Neural progenitor cell (in vitro differentiated cells): ENCODE data around the gene DCLRE1A. TPM values are rescaled to one million over a fixed set of nuclear protein-coding genes. Genes with fewer than 3 reads are reported as not detected.

Experiments
- DNase-seq: peaks from one replicate; pipeline ENCODE4 v3.0.0-alpha.2; 2016; ENCODE audit warnings: low spot score
- H2AFZ ChIP-seq: fragments of 200-600 bp; sonication (generic); replicated peaks from 2 replicates; pipeline ENCODE4 v1.6.1; 2016; ENCODE audit warnings: antibody characterized with exemption
- H3F3A ChIP-seq: fragments of 200-600 bp; sonication (generic); 2 replicates; pipeline ENCODE4 v1.6.1; 2016; ENCODE audit warnings: antibody characterized with exemption, low read depth
- H3K27ac ChIP-seq: fragments of 200-600 bp; sonication (generic); 2 replicates; pipeline ENCODE4 v1.5.1; 2016; ENCODE audit warnings: mild to moderate bottlenecking
- H3K27me3 ChIP-seq: fragments of 200-600 bp; sonication (generic); 2 replicates; pipeline ENCODE4 v1.6.1; 2016; ENCODE audit warnings: mild to moderate bottlenecking, moderate library complexity
- H3K36me3 ChIP-seq: fragments of 200-600 bp; sonication (generic); 2 replicates; pipeline ENCODE4 v1.5.1; 2016
- H3K4me1 ChIP-seq: fragments of 200-600 bp; sonication (generic); 2 replicates; pipeline ENCODE4 v1.6.1; 2016; ENCODE audit warnings: mixed run types
- H3K4me2 ChIP-seq: fragments of 200-600 bp; sonication (generic); 2 replicates; pipeline ENCODE4 v1.6.1; 2016
- H3K4me3 ChIP-seq: fragments of 200-600 bp; sonication (generic); 2 replicates; pipeline ENCODE4 v1.5.1; 2016
- H3K79me2 ChIP-seq: fragments of 200-600 bp; sonication (generic); 2 replicates; pipeline ENCODE4 v1.6.1; 2016; ENCODE audit warnings: low read depth
- H3K9ac ChIP-seq: fragments of 200-600 bp; sonication (generic); 2 replicates; pipeline ENCODE4 v1.6.1; 2016
- H3K9me3 ChIP-seq: fragments of 200-600 bp; sonication (generic); 2 replicates; pipeline ENCODE4 v1.5.1; 2016; ENCODE audit warnings: low read depth
- H4K20me1 ChIP-seq: fragments of 200-600 bp; sonication (generic); 2 replicates; pipeline ENCODE4 v1.6.1; 2016; ENCODE audit warnings: low read depth
- H3K27ac Mint-ChIP-seq: 3 replicates; pipeline ENCODE4 v1.8.0; 2021; ENCODE audit warnings: mixed read lengths
- H3K27me3 Mint-ChIP-seq: 2 replicates; pipeline ENCODE4 v1.8.0; 2022; ENCODE audit warnings: low read depth, mild to moderate bottlenecking, inconsistent platforms, moderate library complexity, mixed read lengths; ENCODE audit not compliant: insufficient read depth
- H3K36me3 Mint-ChIP-seq: 3 replicates; pipeline ENCODE4 v1.8.0; 2021; ENCODE audit warnings: mixed read lengths
- H3K4me1 Mint-ChIP-seq: 3 replicates; pipeline ENCODE4 v1.8.0; 2021; ENCODE audit warnings: mixed read lengths
- H3K4me3 Mint-ChIP-seq: 3 replicates; pipeline ENCODE4 v1.8.0; 2021; ENCODE audit warnings: mild to moderate bottlenecking, moderate library complexity, mixed read lengths
- H3K9me3 Mint-ChIP-seq: 3 replicates; pipeline ENCODE4 v1.8.0; 2020; ENCODE audit warnings: mixed read lengths
- CTCF ChIP-seq: fragments of 200-600 bp; sonication (generic); IDR thresholded peaks from 2 replicates; pipeline ENCODE4 v1.5.1; 2017; ENCODE audit warnings: antibody characterized with exemption, mild to moderate bottlenecking
- EZH2 ChIP-seq: fragments of 200-600 bp; sonication (generic); IDR thresholded peaks from 2 replicates; pipeline ENCODE4 v1.6.1; 2017; ENCODE audit warnings: antibody characterized with exemption, mild to moderate bottlenecking, moderate library complexity
- EZH2phosphoT487 ChIP-seq: fragments of 200-600 bp; sonication (generic); IDR thresholded peaks from 2 replicates; pipeline ENCODE4 v1.6.1; 2017; ENCODE audit warnings: antibody characterized with exemption
- total RNA-seq: library from RNA; depleted of rRNA; stranded (reverse); fragments of >200 nt; gene quantifications from 2 replicates; pipeline ENCODE4 v1.2.3, GENCODE V29; 2015; ENCODE audit warnings: low replicate concordance

The DCLRE1A gene
- total RNA-seq, 1 donor from 2014 or later, result 35.9 TPM

- no peaks in the 10 kb centered on the region for H3K4me1 Mint-ChIP-seq
- Histone ChIP-seq H3K9ac (no peak overlapping the region), H3K36me3 (peaks cover 19% of the 10 kb centered on the region), H3K27me3 (no peaks in the 10 kb centered on the region), H3K79me2 (peaks cover 73% of the 10 kb centered on the region), H3K9me3 (no peaks in the 10 kb centered on the region), H4K20me1 (peaks cover 23% of the 10 kb centered on the region), H3K4me3 (no peak overlapping the region), H3F3A (no peaks in the 10 kb centered on the region), H3K27ac (no peak overlapping the region), H3K4me1 (no peaks in the 10 kb centered on the region), H3K4me2 (no peak overlapping the region), H2AFZ (no peak overlapping the region)
- no peaks in the 10 kb centered on the region for H3K27me3 Mint-ChIP-seq
- no peak for DNase-seq
- peaks cover 17% of the 10 kb centered on the region for H3K9me3 Mint-ChIP-seq
- no peak for TF ChIP-seq CTCF
- no peak for TF ChIP-seq EZH2
- TF ChIP-seq EZH2phosphoT487, result no peak
- H3K27ac Mint-ChIP-seq, result no peak overlapping the region
- H3K36me3 Mint-ChIP-seq, result peaks cover 37% of the 10 kb centered on the region
- no peak overlapping the region for H3K4me3 Mint-ChIP-seq
These were observed 21.3 kb upstream of the DCLRE1A start for GRCh38 chr10:113875212-113875611.

- DNase-seq, result no peak
- Histone ChIP-seq H3K4me2 (no peak overlapping the region), H3K9me3 (no peaks in the 10 kb centered on the region), H3K36me3 (peaks cover 10% of the 10 kb centered on the region), H4K20me1 (peaks cover 21% of the 10 kb centered on the region), H3K9ac (no peak overlapping the region), H3K79me2 (peaks cover 93% of the 10 kb centered on the region), H3K27me3 (no peaks in the 10 kb centered on the region), H3F3A (no peaks in the 10 kb centered on the region), H3K4me1 (no peaks in the 10 kb centered on the region), H3K4me3 (no peak overlapping the region), H3K27ac (no peak overlapping the region), H2AFZ (no peak overlapping the region)
- Mint-ChIP-seq H3K9me3 (peaks cover 17% of the 10 kb centered on the region), H3K36me3 (peaks cover 49% of the 10 kb centered on the region), H3K4me1 (no peaks in the 10 kb centered on the region), H3K4me3 (no peak overlapping the region), H3K27ac (no peak overlapping the region), H3K27me3 (no peaks in the 10 kb centered on the region)
- TF ChIP-seq EZH2 (no peak), CTCF (no peak), EZH2phosphoT487 (no peak)
These were observed 18.5 kb upstream of the DCLRE1A start for GRCh38 chr10:113872139-113873030.

DNA sequence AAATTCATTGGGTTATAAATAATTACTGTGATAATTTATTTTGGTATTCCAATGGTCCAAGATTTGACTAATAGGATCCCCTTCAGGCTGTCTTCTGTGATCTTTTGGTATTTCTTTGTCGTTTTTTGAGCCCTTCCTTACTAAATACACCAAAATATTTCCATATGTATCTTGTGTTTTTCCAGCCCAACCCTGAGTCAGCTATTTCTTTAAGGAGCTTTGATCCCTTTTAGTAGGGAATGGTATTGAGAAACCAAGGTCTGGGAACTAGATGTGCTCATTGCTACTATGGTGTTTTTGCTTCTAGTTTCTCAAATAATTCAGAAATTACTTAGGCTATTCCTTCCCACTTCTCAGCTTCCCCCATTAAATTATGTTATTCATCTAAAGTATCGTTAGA is 15.9 kb upstream of the DCLRE1A start:
- Histone ChIP-seq H3K4me2 (no peak overlapping the region), H3K4me1 (no peaks in the 10 kb centered on the region), H3K79me2 (peaks cover 98% of the 10 kb centered on the region), H2AFZ (no peak overlapping the region), H3K9ac (no peak overlapping the region), H3F3A (no peaks in the 10 kb centered on the region), H3K27ac (no peak overlapping the region), H4K20me1 (peaks cover 13% of the 10 kb centered on the region), H3K4me3 (no peak overlapping the region), H3K36me3 (no peaks in the 10 kb centered on the region), H3K9me3 (no peaks in the 10 kb centered on the region), H3K27me3 (no peaks in the 10 kb centered on the region)
- Mint-ChIP-seq H3K27ac (no peak overlapping the region), H3K9me3 (peaks cover 17% of the 10 kb centered on the region), H3K4me3 (no peak overlapping the region), H3K27me3 (no peaks in the 10 kb centered on the region), H3K36me3 (peaks cover 48% of the 10 kb centered on the region), H3K4me1 (no peaks in the 10 kb centered on the region)
- TF ChIP-seq CTCF (no peak), EZH2 (no peak), EZH2phosphoT487 (no peak)
- DNase-seq, result no peak
